Right lobe of liver (tissue), 4 donors: Measurements from ENCODE around the gene NT5E.

Source experiments
- POLR2A ChIP-seq: fragments of 450-650 bp; IDR thresholded peaks from one replicate; pipeline ENCODE4 v1.6.1; 2017; ENCODE audit warnings: antibody characterized with exemption, mild to moderate bottlenecking
- TF ChIP-seq, protein P1 (sequence below), 4 donors: fragments of 200-600 bp in 3 of 4; fragments of 450-650 bp in 1 of 4; IDR thresholded peaks; one replicate each; pipeline versions ENCODE4 v1.5.1 to v1.8.0; 2016 to 2022; ENCODE audit warnings: antibody characterized with exemption in 4 of 4, mild to moderate bottlenecking in 2 of 4
- donor health status: DM: no; HTN: no; CAD: no.
- donor health status: DM: no; HTN: no; CAD: no.
- donor health status: DM: no; HTN: yes; CAD: no.

DNA sequence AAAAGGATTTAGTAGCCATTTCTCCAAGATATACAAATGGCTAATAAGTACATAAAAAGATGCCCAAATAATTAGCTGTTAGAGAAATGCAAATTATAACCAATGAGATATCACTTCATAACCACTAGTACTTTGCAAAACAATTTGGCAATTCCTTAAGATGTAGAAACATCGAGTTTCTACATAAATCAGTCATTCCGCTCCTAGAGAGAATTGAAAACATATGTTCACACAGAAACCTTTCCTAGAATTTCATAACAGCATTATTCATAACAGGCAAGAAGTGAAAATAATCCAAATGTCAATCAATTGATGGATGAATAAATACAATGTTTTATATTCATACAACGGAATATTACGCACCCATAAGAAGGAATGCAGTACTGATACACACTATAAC lies 20.5 kb upstream of the NT5E start:
- TF ChIP-seq POLR2A = no peak
- TF ChIP-seq, protein P1, sequence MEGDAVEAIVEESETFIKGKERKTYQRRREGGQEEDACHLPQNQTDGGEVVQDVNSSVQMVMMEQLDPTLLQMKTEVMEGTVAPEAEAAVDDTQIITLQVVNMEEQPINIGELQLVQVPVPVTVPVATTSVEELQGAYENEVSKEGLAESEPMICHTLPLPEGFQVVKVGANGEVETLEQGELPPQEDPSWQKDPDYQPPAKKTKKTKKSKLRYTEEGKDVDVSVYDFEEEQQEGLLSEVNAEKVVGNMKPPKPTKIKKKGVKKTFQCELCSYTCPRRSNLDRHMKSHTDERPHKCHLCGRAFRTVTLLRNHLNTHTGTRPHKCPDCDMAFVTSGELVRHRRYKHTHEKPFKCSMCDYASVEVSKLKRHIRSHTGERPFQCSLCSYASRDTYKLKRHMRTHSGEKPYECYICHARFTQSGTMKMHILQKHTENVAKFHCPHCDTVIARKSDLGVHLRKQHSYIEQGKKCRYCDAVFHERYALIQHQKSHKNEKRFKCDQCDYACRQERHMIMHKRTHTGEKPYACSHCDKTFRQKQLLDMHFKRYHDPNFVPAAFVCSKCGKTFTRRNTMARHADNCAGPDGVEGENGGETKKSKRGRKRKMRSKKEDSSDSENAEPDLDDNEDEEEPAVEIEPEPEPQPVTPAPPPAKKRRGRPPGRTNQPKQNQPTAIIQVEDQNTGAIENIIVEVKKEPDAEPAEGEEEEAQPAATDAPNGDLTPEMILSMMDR (IDR thresholded peaks at IDR 0.05) = no peak
